Gastrocnemius medialis (tissue), 4 donors: ENCODE measurements around the gene ICOS. TPM values are rescaled to one million over a fixed set of nuclear protein-coding genes. Genes with fewer than 3 reads are reported as not detected.

ENCODE experiments used
- ATAC-seq, 2 donors: fragments of 150-250 bp; one replicate each; pipeline ENCODE4 v1.9.1; 2016
- DNase-seq, 2 donors: peaks; one replicate each; pipeline ENCODE4 v3.0.0-alpha.2; 2019
- H3K27ac ChIP-seq, 4 donors: fragments of 200-600 bp; sonication (generic); 1 replicate in 1 of 4; 2 replicates in 3 of 4; pipeline ENCODE4 v1.5.1; 2016 to 2018; ENCODE audit warnings: mild to moderate bottlenecking in 2 of 4, moderate library complexity in 1 of 4
- H3K27me3 ChIP-seq, 3 donors: fragments of 200-600 bp; sonication (generic) in 2 of 3; 1 replicate in 1 of 3; 2 replicates in 2 of 3; pipeline versions ENCODE4 v1.5.1 to v1.6.0; 2016 to 2019; ENCODE audit warnings: mild to moderate bottlenecking in 1 of 3, moderate library complexity in 1 of 3
- H3K36me3 ChIP-seq, 2 donors: fragments of 200-600 bp; sonication (generic) in 1 of 2; one replicate each; pipeline ENCODE4 v1.5.1; 2017 to 2018
- H3K4me1 ChIP-seq, 2 donors: fragments of 200-600 bp; sonication (generic) in 1 of 2; one replicate each; pipeline ENCODE4 v1.5.1; 2016 to 2017; ENCODE audit warnings: mild to moderate bottlenecking in 2 of 2
- H3K4me3 ChIP-seq, 4 donors: fragments of 200-600 bp; sonication (generic) in 3 of 4; 1 replicate in 1 of 4; 2 replicates in 3 of 4; pipeline ENCODE4 v1.5.1; 2016 to 2019; ENCODE audit warnings: mild to moderate bottlenecking in 2 of 4
- H3K9me3 ChIP-seq, 3 donors: fragments of 200-600 bp; sonication (generic) in 2 of 3; 1 replicate in 1 of 3; 2 replicates in 2 of 3; pipeline ENCODE4 v1.5.1; 2016 to 2019
- CTCF ChIP-seq, 5 experiments: fragments of 450-650 bp in 3 of 5; fragments of 200-600 bp in 2 of 5; sonication (generic) in 2 of 5; IDR thresholded peaks in 4 of 5; conservative IDR thresholded peaks in 1 of 5; 1 replicate in 4 of 5; 2 replicates in 1 of 5; pipeline ENCODE4 v1.5.1; 2016 to 2019; ENCODE audit warnings: antibody characterized with exemption in 5 of 5, mild to moderate bottlenecking in 3 of 5, moderate library complexity in 3 of 5
- POLR2A ChIP-seq, 2 donors: fragments of 450-650 bp; IDR thresholded peaks; one replicate each; pipeline ENCODE4 v1.6.1; 2017; ENCODE audit warnings: antibody characterized with exemption in 2 of 2, mild to moderate bottlenecking in 2 of 2, moderate library complexity in 2 of 2
- in situ Hi-C, 4 donors: fragments of 200-750 bp; cut with MboI; loops; one replicate each; pipeline versions ENCODE4 v1.15.0 to v1.8.0; 2017; ENCODE audit warnings: low sequenced_read_pairs in 4 of 4
- intact Hi-C: fragments of 100-400 bp; cut with DNase I; formaldehyde crosslinking; loops from one replicate; pipeline ENCODE4 v1.15.1; 2023; ENCODE audit warnings: low total_unique reads
- total RNA-seq, 4 donors: library from RNA; depleted of rRNA; stranded (reverse); fragments of >200 nt; gene quantifications; one replicate each; pipeline versions ENCODE4 v1.1.0 to v1.2.3, GENCODE V29; 2016

The ICOS gene
- total RNA-seq, 4 donors from 2014 or later = not detected

- no peaks in the 10 kb centered on the region for H3K36me3 ChIP-seq
- intact Hi-C loops (loop anchor here (1.0 kb wide), 1 partner anchor 426 kb away; no protein-coding TSS in a partner anchor), in situ Hi-C loops (loop anchor here in 2 of 4 donors (10.0 to 25.0 kb wide), 2 partner anchors 423 to 425 kb away; no protein-coding TSS in a partner anchor)
- peaks cover 18 to 19% of the 10 kb centered on the region in 2 donors for H3K4me1 ChIP-seq
- no peak for DNase-seq
- H3K4me3 ChIP-seq = peak overlapping the region in 3 of 4 donors; percentile 5 to 47 (median 16)
- no peaks in the 10 kb centered on the region for H3K27me3 ChIP-seq
- no peak for TF ChIP-seq POLR2A (IDR thresholded peaks at IDR 0.05)
- TF ChIP-seq CTCF (IDR thresholded peaks at IDR 0.05 in 4 of 5, conservative IDR thresholded peaks at IDR 0.05 in 1 of 5) = peak in 1 of 5 experiments; percentile 14
- no peak overlapping the region for H3K27ac ChIP-seq
- no peaks in the 10 kb centered on the region for H3K9me3 ChIP-seq
- no peak for ATAC-seq
Observed at GRCh38 chr2:203909974-203910373, 26.6 kb upstream of the ICOS start.

- intact Hi-C loops (no loop called here), in situ Hi-C loops (loop anchor here in 2 of 4 donors (10.0 to 25.0 kb wide), 2 partner anchors 427 to 429 kb away; no protein-coding TSS in a partner anchor)
- Histone ChIP-seq H3K4me3 (no peak overlapping the region), H3K4me1 (peaks cover 7 to 16% of the 10 kb centered on the region in 2 donors), H3K27ac (no peak overlapping the region), H3K9me3 (no peaks in the 10 kb centered on the region), H3K36me3 (no peaks in the 10 kb centered on the region), H3K27me3 (no peaks in the 10 kb centered on the region)
- TF ChIP-seq CTCF (IDR thresholded peaks at IDR 0.05 in 4 of 5, conservative IDR thresholded peaks at IDR 0.05 in 1 of 5) (no peak), POLR2A (IDR thresholded peaks at IDR 0.05) (no peak)
- DNase-seq (no peak), ATAC-seq (no peak)
Observed at GRCh38 chr2:203913947-203914346, 22.6 kb upstream of the ICOS start.

GRCh38 chr2:203914546-203915182 is 21.9 kb upstream of the ICOS start:
- intact Hi-C loops = no loop called here
- in situ Hi-C loops = loop anchor here in 2 of 4 donors (10.0 to 25.0 kb wide), 2 partner anchors 427 to 430 kb away; no protein-coding TSS in a partner anchor

GRCh38 chr2:203915256-203915655 is 21.3 kb upstream of the ICOS start:
- in situ Hi-C loops = loop anchor here in 2 of 4 donors (10.0 to 25.0 kb wide), 2 partner anchors 428 to 430 kb away; no protein-coding TSS in a partner anchor
- peaks cover 0 to 9% of the 10 kb centered on the region in 2 donors for H3K4me1 ChIP-seq

More at GRCh38 chr2:203914546-203915182, 21.9 kb upstream of the ICOS start:
- Histone ChIP-seq H3K4me1 (peaks cover 0 to 9% of the 10 kb centered on the region in 2 donors), H3K4me3 (no peak overlapping the region), H3K27me3 (no peaks in the 10 kb centered on the region), H3K9me3 (no peaks in the 10 kb centered on the region), H3K36me3 (no peaks in the 10 kb centered on the region), H3K27ac (no peak overlapping the region)
- DNase-seq (no peak), ATAC-seq (no peak)
- TF ChIP-seq CTCF (IDR thresholded peaks at IDR 0.05 in 4 of 5, conservative IDR thresholded peaks at IDR 0.05 in 1 of 5) (no peak), POLR2A (IDR thresholded peaks at IDR 0.05) (no peak)

More at GRCh38 chr2:203915256-203915655, 21.3 kb upstream of the ICOS start:
- ATAC-seq (no peak), DNase-seq (no peak)
- H3K27ac ChIP-seq = no peak overlapping the region
- H3K9me3 ChIP-seq = no peaks in the 10 kb centered on the region
- no peaks in the 10 kb centered on the region for H3K27me3 ChIP-seq
- no peaks in the 10 kb centered on the region for H3K36me3 ChIP-seq
- TF ChIP-seq POLR2A (IDR thresholded peaks at IDR 0.05) (no peak), CTCF (IDR thresholded peaks at IDR 0.05 in 4 of 5, conservative IDR thresholded peaks at IDR 0.05 in 1 of 5) (no peak)
- no peak overlapping the region for H3K4me3 ChIP-seq
- intact Hi-C loops = no loop called here
